NCI-H2171 (cell line): ENCODE results near the gene SLC33A1.

Experiments used
- DNase-seq: peaks from one replicate; lab custom pipeline; 2025; lab: John Stamatoyannopoulos, UW

The SLC33A1 gene

DNA sequence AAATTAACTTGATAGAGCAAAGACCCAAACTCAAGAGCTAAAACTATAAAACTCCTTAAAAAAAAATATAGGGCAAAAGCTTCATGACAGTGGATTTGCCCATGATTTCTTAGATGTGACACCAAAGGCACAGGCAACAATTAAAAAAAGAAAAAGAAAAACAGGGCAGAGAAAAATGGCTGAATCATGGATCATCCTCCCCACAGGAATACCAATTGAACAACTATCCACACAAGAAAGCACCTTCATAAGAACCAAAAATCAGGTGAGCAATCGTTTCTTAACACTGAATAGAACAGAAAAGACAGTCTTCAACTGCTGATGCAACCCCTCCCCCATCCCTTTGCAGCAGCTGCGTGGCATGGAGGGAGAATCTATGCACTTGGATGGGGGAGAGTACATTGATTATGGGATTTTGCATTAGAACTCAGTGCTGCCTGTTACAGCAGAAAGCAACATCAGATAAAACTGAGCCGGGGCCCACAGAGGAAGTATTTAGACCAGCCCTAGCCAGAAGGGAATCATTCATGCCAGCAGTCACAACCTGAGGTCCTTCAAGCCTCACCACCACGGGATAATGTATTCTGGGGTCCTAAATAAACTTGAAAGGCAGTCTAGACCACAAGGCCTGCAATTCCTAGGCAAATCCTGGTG lies 63.8 kb downstream of the SLC33A1 start:
- DNase-seq = no peak

DNA sequence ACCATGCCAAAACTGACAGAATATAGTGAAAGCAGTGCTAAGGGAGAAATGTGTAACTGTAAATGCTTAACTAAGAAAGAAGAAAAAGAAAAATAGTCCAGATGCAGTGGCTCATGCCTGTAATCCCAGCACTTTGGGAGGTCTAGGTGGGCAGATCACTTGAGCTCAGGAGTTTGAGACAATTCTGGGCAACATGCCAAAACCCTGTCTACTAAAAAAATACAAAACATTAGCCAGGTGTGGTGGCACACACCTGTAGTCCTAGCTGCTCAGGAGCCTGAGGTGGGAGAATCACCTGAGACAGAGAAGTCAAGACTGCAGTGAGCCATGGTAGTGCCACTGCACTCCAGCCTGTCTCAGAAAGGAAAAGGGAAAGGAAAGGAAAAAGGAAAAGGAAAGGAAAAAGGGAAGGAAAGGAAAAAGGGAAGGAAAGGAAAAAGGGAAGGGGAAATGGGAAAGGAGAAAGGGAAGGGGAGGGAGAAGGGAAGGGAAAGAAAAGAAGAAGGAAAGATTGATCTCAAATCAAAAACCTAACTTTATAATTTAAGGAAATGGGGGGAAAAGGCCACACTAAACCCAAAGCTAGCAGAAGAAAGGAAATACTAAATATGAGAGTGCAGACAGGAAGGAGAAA lies 68.4 kb downstream of the SLC33A1 start:
- DNase-seq = peak; percentile 33

DNA sequence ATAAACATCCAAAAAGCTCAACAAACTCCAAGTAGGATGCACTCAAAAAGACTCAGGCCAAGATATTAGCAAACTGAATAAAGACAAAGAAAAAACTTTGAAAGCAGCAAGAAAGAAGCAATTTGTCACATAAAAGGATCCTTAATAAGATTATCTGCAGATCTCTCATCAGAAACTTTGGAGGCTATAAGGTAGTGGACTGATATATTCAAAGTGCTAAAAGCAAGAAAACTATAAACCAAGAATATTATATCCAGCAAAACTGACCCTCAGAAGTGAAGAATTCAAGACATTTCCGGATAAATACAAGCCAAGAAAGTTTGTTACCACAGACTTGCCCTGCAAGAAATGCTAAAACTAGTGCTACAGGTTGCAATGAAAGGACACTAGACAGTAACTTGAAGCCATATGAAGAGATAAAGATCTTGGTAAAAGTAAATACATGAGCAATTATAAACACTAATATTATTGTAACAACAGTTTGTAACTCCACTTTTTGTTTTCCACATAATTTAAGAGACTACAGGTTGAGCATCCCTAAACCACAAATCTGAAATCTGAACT lies 71.8 kb downstream of the SLC33A1 start:
- no peak for DNase-seq

DNA sequence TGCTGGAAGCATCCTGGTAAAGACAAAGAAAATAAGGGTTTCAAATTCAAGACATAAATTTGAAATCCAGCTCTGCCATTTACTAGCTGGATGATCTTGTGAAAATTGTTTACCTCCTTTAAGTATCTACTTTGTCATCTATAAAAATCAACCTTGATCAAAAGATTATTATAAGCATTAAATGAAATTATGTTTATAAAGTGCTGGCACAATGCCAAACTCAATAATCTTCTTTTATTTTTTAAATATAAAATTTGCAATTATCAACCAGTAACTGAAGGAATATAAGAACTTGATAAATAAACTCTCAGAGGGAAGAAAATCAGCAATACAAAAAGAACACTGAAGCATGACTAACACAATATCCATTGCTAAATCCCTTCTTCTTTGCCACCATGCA lies 73.9 kb downstream of the SLC33A1 start:
- no peak for DNase-seq

- no peak for DNase-seq
Measured at GRCh38 chr3:155778462-155778861, 75.8 kb downstream of the SLC33A1 start.

GRCh38 chr3:155772801-155773200 lies 81.4 kb downstream of the SLC33A1 start:
- no peak for DNase-seq

DNA sequence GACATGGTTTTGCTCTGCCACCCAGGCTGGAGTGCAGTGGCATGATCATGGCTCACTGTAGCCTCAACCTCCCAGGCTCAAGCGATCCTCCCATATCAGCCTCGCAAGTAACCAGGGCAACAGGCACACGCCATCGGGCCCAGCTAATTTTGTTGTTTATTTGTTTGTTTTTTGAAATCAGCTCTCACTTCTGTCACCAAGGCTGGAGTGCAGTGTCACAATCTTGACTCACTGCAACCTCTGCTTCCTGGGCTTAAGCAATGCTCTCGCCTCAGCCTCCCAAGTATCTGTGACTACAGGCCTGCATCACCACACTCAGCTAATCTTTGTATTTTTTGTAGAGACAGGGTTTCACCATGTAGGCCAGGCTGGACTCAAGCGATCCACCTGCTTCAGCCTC lies 83.1 kb downstream of the SLC33A1 start:
- DNase-seq = no peak
